T-cell (primary cell): ENCODE results near the gene CEP20. TPM values are rescaled to one million over a fixed set of nuclear protein-coding genes. Genes with fewer than 3 reads are reported as not detected.
"Not testable (repeated sequence)": the region's sequence is repeated elsewhere in the genome, so short reads cannot be mapped to it uniquely, and the experiment has no call there.

Source experiments
- ATAC-seq, 4 experiments: fragments of 200-7000 bp in 3 of 4; fragments of 150-1000 bp in 1 of 4; cut with Tn5 transposase; replicated peaks in 1 of 4; 1 replicate in 3 of 4; 2 replicates in 1 of 4; pipeline ENCODE4 v1.10.0; 2021; ENCODE audit warnings: moderate library complexity in 3 of 4, mild to moderate bottlenecking in 2 of 4, moderate number of reproducible peaks in 1 of 4
- CTCF ChIA-PET, 2 donors: fragments of 300-600 bp; sonication (Branson Sonifier 250); formaldehyde crosslinking; loops; one replicate each; lab custom pipeline; 2022; ENCODE audit warnings: antibody characterized with exemption in 2 of 2; lab: Charles Lee
- POLR2A ChIA-PET, 2 donors: fragments of 300-600 bp; sonication (Branson Sonifier 250); formaldehyde crosslinking; loops; one replicate each; lab custom pipeline; 2022; ENCODE audit warnings: antibody characterized with exemption in 2 of 2; lab: Charles Lee
- DNase-seq, 35 experiments: peaks; one replicate each; pipeline versions ENCODE4 v3.0.0 to v3.0.0-alpha.2; 2013 to 2023
- H3K27ac ChIP-seq: one replicate; pipeline ENCODE4 v1.5.1; 2013; ENCODE audit warnings: low read length
- H3K27me3 ChIP-seq, 2 experiments: replicated peaks in 1 of 2; 1 replicate in 1 of 2; 2 replicates in 1 of 2; pipeline versions ENCODE4 v1.6.1 to v1.7.0; 2013; ENCODE audit warnings: low read length in 1 of 2, mixed read lengths in 1 of 2; ENCODE audit not compliant: control insufficient read depth in 2 of 2, insufficient read depth in 2 of 2; ENCODE audit errors: extremely low read depth in 1 of 2
- H3K36me3 ChIP-seq, 2 donors: 1 replicate in 1 of 2; 2 replicates in 1 of 2; pipeline versions ENCODE4 v1.6.1 to v1.7.0; 2013; ENCODE audit warnings: low read length in 1 of 2; ENCODE audit not compliant: control insufficient read depth in 2 of 2, insufficient read depth in 1 of 2; ENCODE audit errors: extremely low read depth in 1 of 2
- H3K4me1 ChIP-seq, 2 experiments: 1 replicate in 1 of 2; 2 replicates in 1 of 2; pipeline versions ENCODE4 v1.6.1 to v1.7.0; 2013; ENCODE audit warnings: low read length in 2 of 2, mixed read lengths in 1 of 2; ENCODE audit not compliant: insufficient read depth in 2 of 2, control insufficient read depth in 1 of 2; ENCODE audit errors: extremely low read depth in 1 of 2
- H3K4me3 ChIP-seq, 2 donors: 1 replicate in 1 of 2; 2 replicates in 1 of 2; pipeline versions ENCODE4 v1.5.1 to v1.7.0; 2013; ENCODE audit warnings: mild to moderate bottlenecking in 2 of 2, low read length in 1 of 2, moderate library complexity in 1 of 2; ENCODE audit not compliant: control insufficient read depth in 1 of 2; ENCODE audit errors: extremely low read depth in 1 of 2
- H3K9me3 ChIP-seq: 2 replicates; pipeline ENCODE4 v1.7.0; 2013
- H3K27ac Mint-ChIP-seq, 2 donors: one replicate each; pipeline ENCODE4 v1.8.0; 2020 to 2021; ENCODE audit warnings: mild to moderate bottlenecking in 2 of 2, mixed read lengths in 2 of 2
- H3K27me3 Mint-ChIP-seq, 2 donors: one replicate each; pipeline ENCODE4 v1.8.0; 2021 to 2022; ENCODE audit warnings: mixed read lengths in 2 of 2
- H3K36me3 Mint-ChIP-seq: one replicate; pipeline ENCODE4 v1.8.0; 2021; ENCODE audit warnings: mixed read lengths
- H3K4me1 Mint-ChIP-seq, 3 donors: one replicate each; pipeline ENCODE4 v1.8.0; 2020 to 2022; ENCODE audit warnings: mixed read lengths in 3 of 3, mild to moderate bottlenecking in 1 of 3
- H3K4me3 Mint-ChIP-seq, 3 donors: one replicate each; pipeline ENCODE4 v1.8.0; 2020 to 2022; ENCODE audit warnings: mild to moderate bottlenecking in 3 of 3, mixed read lengths in 3 of 3, moderate library complexity in 3 of 3
- H3K9me3 Mint-ChIP-seq, 3 donors: one replicate each; pipeline ENCODE4 v1.8.0; 2020 to 2022; ENCODE audit warnings: mixed read lengths in 3 of 3
- WGBS: methylation state at CpG from one replicate; pipeline ENCODE4 v1.1.5; 2013; ENCODE audit warnings: missing lambda C conversion rate; ENCODE audit not compliant: insufficient coverage; 5-methylcytosine and 5-hydroxymethylcytosine counted together
- total RNA-seq, 35 experiments: library from RNA in 6 of 35; stranded (reverse) in 6 of 35; fragments of 120-200 nt in 1 of 35; gene quantifications; one replicate each; pipeline versions ENCODE4 v1.2.1 to v1.2.4 and lab custom pipeline; 2013 to 2026

CEP20 gene
- total RNA-seq, 5 donors from 2014 or later (not counting 1 experiment from before 2014, with no cell fraction given): 17.2 to 25.9 (median 25.2) TPM

DNA sequence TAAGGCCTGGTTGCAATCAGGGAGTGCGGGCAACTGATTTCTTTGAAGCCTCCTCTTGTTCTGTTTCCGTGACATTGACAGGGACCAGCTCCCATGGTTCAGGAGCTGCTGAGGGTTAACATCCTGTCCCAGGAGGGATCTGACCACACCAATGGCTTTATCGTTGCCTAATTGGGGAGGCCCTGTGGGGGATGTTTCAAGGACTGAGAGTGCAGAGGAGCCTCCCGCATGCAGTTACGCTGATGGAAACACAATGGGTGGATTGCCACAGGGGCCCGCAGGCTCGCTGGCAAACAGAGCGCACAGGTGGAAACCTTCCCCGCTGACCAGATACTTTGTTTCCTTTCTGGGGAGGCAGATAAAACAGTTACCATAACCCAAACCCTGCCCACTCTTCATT, 37.2 kb upstream of the CEP20 start:
- Mint-ChIP-seq H3K9me3 (no peaks in the 10 kb centered on the region), H3K27me3 (no peaks in the 10 kb centered on the region), H3K27ac (no peak overlapping the region), H3K36me3 (no peaks in the 10 kb centered on the region), H3K4me1 (no peaks in the 10 kb centered on the region), H3K4me3 (no peak overlapping the region)
- 86% methylated on average over 9 of the region's 9 CpGs for WGBS
- CTCF ChIA-PET: no interaction called here
- ATAC-seq (no peak), DNase-seq (no peak)
- H3K27me3 ChIP-seq: no peaks in the 10 kb centered on the region
- H3K27ac ChIP-seq: no peak overlapping the region
- POLR2A ChIA-PET: no interaction called here
- no peaks in the 10 kb centered on the region for H3K36me3 ChIP-seq
- H3K9me3 ChIP-seq: no peaks in the 10 kb centered on the region
- H3K4me1 ChIP-seq: no peaks in the 10 kb centered on the region
- no peak overlapping the region for H3K4me3 ChIP-seq

DNA sequence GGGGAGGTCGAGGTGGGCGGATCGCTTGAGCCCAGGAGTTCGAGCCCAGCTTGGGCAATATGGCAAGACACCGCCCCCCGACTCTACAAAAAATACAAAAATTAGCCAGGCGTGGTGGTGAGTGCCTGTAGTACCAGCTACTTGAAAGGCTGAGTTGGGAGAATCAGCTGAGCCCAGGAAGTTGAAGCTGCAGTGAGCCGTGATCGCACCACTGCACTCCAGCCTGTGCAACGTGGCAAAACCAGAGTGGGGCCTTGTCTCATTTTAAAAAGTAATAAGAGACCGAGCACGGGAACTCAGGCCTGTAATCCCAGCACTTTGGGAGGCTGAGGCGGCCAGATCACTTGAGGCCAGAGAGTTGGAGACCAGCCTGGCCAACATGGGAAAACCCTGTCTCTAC, 36.6 kb upstream of the CEP20 start:
- ChIA-PET CTCF (no interaction called here), POLR2A (no interaction called here)
- no peak overlapping the region for H3K4me3 Mint-ChIP-seq
- WGBS: 96% methylated on average over 6 of the region's 13 CpGs
- no peak overlapping the region for H3K27ac Mint-ChIP-seq
- H3K27me3 ChIP-seq: no peaks in the 10 kb centered on the region
- H3K9me3 ChIP-seq: no peaks in the 10 kb centered on the region
- ATAC-seq: no peak
- H3K27ac ChIP-seq: no peak overlapping the region
- no peaks in the 10 kb centered on the region for H3K4me1 Mint-ChIP-seq
- H3K4me1 ChIP-seq: no peaks in the 10 kb centered on the region
- no peaks in the 10 kb centered on the region for H3K9me3 Mint-ChIP-seq
- no peaks in the 10 kb centered on the region for H3K36me3 ChIP-seq
- no peaks in the 10 kb centered on the region for H3K27me3 Mint-ChIP-seq
- H3K36me3 Mint-ChIP-seq: no peaks in the 10 kb centered on the region
- no peak for DNase-seq
- H3K4me3 ChIP-seq: no peak overlapping the region

DNA sequence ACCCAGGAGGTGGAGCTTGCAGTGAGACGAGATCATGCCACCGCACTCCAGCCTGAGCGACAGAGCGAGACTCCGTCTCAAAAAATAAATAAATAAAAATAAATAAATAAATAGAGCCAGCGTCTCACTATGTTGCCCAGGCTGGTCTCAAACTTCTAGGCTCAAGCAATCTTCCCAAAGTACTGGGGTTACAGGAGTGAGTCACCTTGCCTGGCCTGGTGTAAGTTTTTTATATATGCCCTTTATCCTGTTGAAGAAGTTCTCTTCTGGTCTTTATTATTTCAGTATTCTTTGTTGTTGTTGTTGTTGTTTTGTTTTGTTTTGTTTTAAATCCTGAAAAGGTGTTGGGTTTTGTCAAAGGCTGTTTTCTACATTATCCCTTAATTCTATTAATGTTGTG, 30.9 kb upstream of the CEP20 start:
- Histone ChIP-seq H3K4me3 (no peak overlapping the region), H3K4me1 (no peaks in the 10 kb centered on the region), H3K27me3 (peaks cover 0 to 2% of the 10 kb centered on the region in 2 experiments), H3K36me3 (no peaks in the 10 kb centered on the region), H3K27ac (no peak overlapping the region), H3K9me3 (no peaks in the 10 kb centered on the region)
- H3K36me3 Mint-ChIP-seq: no peaks in the 10 kb centered on the region
- H3K27ac Mint-ChIP-seq: no peak overlapping the region
- H3K27me3 Mint-ChIP-seq: no peaks in the 10 kb centered on the region
- H3K4me3 Mint-ChIP-seq: no peak overlapping the region
- ATAC-seq: no peak
- no peaks in the 10 kb centered on the region for H3K9me3 Mint-ChIP-seq
- no peak for DNase-seq
- ChIA-PET CTCF (no interaction called here), POLR2A (no interaction called here)
- WGBS: no CpG with 5 or more reads among the region's 6 CpGs
- no peaks in the 10 kb centered on the region for H3K4me1 Mint-ChIP-seq

- CTCF ChIA-PET, H3K4me3 ChIP-seq, DNase-seq, H3K9me3 Mint-ChIP-seq, POLR2A ChIA-PET, ATAC-seq, H3K9me3 ChIP-seq, H3K4me1 ChIP-seq, H3K36me3 Mint-ChIP-seq, H3K27ac ChIP-seq, H3K4me3 Mint-ChIP-seq, H3K36me3 ChIP-seq, H3K27me3 Mint-ChIP-seq, H3K4me1 Mint-ChIP-seq, H3K27ac Mint-ChIP-seq, H3K27me3 ChIP-seq: not testable (repeated sequence)
- no CpG with 5 or more reads among the region's 3 CpGs for WGBS
Measured at GRCh38 chr16:15918314-15918713, 29.9 kb upstream of the CEP20 start.

DNA sequence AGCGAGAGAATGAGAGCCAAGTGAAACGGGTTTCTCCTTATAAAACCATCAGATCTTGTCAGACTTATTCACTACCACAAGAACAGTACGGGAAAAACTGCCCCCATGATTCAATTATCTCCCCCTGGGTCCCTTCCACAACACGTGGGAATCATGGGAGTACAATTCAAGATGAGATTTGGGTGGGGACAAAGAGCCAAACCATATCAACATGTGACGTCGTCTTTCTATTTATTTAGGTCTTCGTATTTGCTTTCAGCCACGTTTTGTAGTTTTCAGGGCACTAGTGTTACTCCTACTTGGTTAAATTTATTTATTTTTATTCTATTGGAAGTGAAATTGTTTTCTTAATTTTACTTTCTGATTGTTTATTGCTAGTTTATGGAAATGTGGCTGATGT, 27.9 kb upstream of the CEP20 start:
- H3K36me3 Mint-ChIP-seq: no peaks in the 10 kb centered on the region
- Histone ChIP-seq H3K4me3 (no peak overlapping the region), H3K9me3 (no peaks in the 10 kb centered on the region), H3K27me3 (peaks cover 0 to 2% of the 10 kb centered on the region in 2 experiments), H3K36me3 (no peaks in the 10 kb centered on the region), H3K27ac (no peak overlapping the region), H3K4me1 (peaks cover 0 to 8% of the 10 kb centered on the region in 2 experiments)
- ChIA-PET CTCF (no interaction called here), POLR2A (no interaction called here)
- ATAC-seq (no peak), DNase-seq (no peak)
- H3K27me3 Mint-ChIP-seq: no peaks in the 10 kb centered on the region
- no peak overlapping the region for H3K27ac Mint-ChIP-seq
- H3K9me3 Mint-ChIP-seq: no peaks in the 10 kb centered on the region
- peaks cover 12 to 15% (median 14%) of the 10 kb centered on the region in 3 donors for H3K4me1 Mint-ChIP-seq
- no peak overlapping the region for H3K4me3 Mint-ChIP-seq
- 77% methylated on average over 3 of the region's 8 CpGs for WGBS

DNA sequence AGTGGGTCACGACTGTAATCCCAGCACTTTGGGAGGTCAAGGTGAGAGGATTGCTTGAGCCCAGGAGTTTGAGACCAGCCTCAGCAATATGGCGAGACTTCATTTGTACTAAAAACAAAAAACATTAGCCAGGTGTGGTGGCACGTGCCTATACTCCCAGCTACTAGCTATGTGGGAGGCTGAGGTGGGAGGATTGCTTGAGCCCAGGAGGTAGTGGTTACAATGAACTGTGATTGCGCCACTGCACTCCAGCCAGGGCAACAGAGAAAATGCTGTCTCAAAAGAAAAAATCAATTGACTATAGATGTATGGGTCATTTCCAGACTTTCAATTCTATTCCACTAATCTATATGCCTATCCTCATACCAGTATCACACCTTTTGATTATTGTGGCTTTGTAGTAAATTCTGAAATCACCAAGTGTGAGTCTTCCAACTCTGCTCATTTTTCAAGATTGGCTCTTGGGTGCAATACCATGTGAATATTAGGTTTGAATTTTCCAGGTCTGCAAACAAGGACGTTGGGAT, 27.2 kb upstream of the CEP20 start:
- ChIA-PET CTCF (no interaction called here), POLR2A (no interaction called here)
- Histone ChIP-seq H3K27ac (no peak overlapping the region), H3K4me3 (no peak overlapping the region), H3K9me3 (no peaks in the 10 kb centered on the region), H3K36me3 (no peaks in the 10 kb centered on the region), H3K27me3 (peaks cover 0 to 2% of the 10 kb centered on the region in 2 experiments), H3K4me1 (peaks cover 0 to 8% of the 10 kb centered on the region in 2 experiments)
- Mint-ChIP-seq H3K4me3 (no peak overlapping the region), H3K9me3 (no peaks in the 10 kb centered on the region), H3K36me3 (no peaks in the 10 kb centered on the region), H3K27me3 (no peaks in the 10 kb centered on the region), H3K27ac (no peak overlapping the region), H3K4me1 (peaks cover 15 to 19% (median 18%) of the 10 kb centered on the region in 3 donors)
- no CpG with 5 or more reads among the region's 5 CpGs for WGBS
- DNase-seq (no peak), ATAC-seq (no peak)
